ENCODE results near the gene CCDC102B.
"Not testable (repeated sequence)": the region's sequence is repeated elsewhere in the genome, so short reads cannot be mapped to it uniquely, and the experiment has no call there.

The CCDC102B gene

GRCh38 chr18:68797871-68798270 lies at the start of gene CCDC102B:
CCDC102B (plus strand) TSS chr18:68798080; CDS start chr18:68836764, 38,684 bp downstream.
- H3K36me3 Mint-ChIP-seq, result no peaks in the 10 kb centered on the region
- DNase-seq, result no peak
- H3K9me3 Mint-ChIP-seq, result no peaks in the 10 kb centered on the region
- H3K27ac Mint-ChIP-seq, result no peak within 1 kb of the TSS
- no peaks in the 10 kb centered on the region for H3K4me1 Mint-ChIP-seq
- H3K4me3 Mint-ChIP-seq, result no peak within 1 kb of the TSS
- no peaks in the 10 kb centered on the region for H3K27me3 Mint-ChIP-seq
- CTCF ChIA-PET, result no interaction called here

GRCh38 chr18:68757126-68757525 lies 40.8 kb upstream of the CCDC102B start:
- H3K27ac Mint-ChIP-seq, result no peak overlapping the region
- H3K4me1 Mint-ChIP-seq, result no peaks in the 10 kb centered on the region
- no peak overlapping the region for H3K4me3 Mint-ChIP-seq
- CTCF ChIA-PET, result no interaction called here
- no peak for DNase-seq
- H3K27me3 Mint-ChIP-seq, result no peaks in the 10 kb centered on the region
- no peaks in the 10 kb centered on the region for H3K36me3 Mint-ChIP-seq
- H3K9me3 Mint-ChIP-seq, result peaks cover 5% of the 10 kb centered on the region

- H3K4me1 Mint-ChIP-seq, result no peaks in the 10 kb centered on the region
- peaks cover 5% of the 10 kb centered on the region for H3K9me3 Mint-ChIP-seq
- no peaks in the 10 kb centered on the region for H3K36me3 Mint-ChIP-seq
- H3K27me3 Mint-ChIP-seq, result no peaks in the 10 kb centered on the region
- H3K27ac Mint-ChIP-seq, result no peak overlapping the region
- CTCF ChIA-PET, result no interaction called here
- H3K4me3 Mint-ChIP-seq, result no peak overlapping the region
- DNase-seq, result no peak
Observed at GRCh38 chr18:68759308-68759707, 38.6 kb upstream of the CCDC102B start.

GRCh38 chr18:68763083-68763482 lies 34.8 kb upstream of the CCDC102B start:
- CTCF ChIA-PET, result no interaction called here
- peaks cover 5% of the 10 kb centered on the region for H3K27me3 Mint-ChIP-seq
- H3K4me1 Mint-ChIP-seq, result no peaks in the 10 kb centered on the region
- no peak overlapping the region for H3K4me3 Mint-ChIP-seq
- no peaks in the 10 kb centered on the region for H3K36me3 Mint-ChIP-seq
- no peak overlapping the region for H3K27ac Mint-ChIP-seq
- no peak for DNase-seq
- peaks cover 5% of the 10 kb centered on the region for H3K9me3 Mint-ChIP-seq

GRCh38 chr18:68764016-68764415 lies 33.9 kb upstream of the CCDC102B start:
- no peaks in the 10 kb centered on the region for H3K36me3 Mint-ChIP-seq
- DNase-seq, result no peak
- no peaks in the 10 kb centered on the region for H3K4me1 Mint-ChIP-seq
- H3K4me3 Mint-ChIP-seq, result no peak overlapping the region
- peaks cover 3% of the 10 kb centered on the region for H3K9me3 Mint-ChIP-seq
- CTCF ChIA-PET, result no interaction called here
- H3K27ac Mint-ChIP-seq, result no peak overlapping the region
- H3K27me3 Mint-ChIP-seq, result peaks cover 5% of the 10 kb centered on the region

- DNase-seq, result no peak
- CTCF ChIA-PET, result no interaction called here
- H3K27ac Mint-ChIP-seq, result no peak overlapping the region
- H3K9me3 Mint-ChIP-seq, result no peaks in the 10 kb centered on the region
- no peak overlapping the region for H3K4me3 Mint-ChIP-seq
- no peaks in the 10 kb centered on the region for H3K4me1 Mint-ChIP-seq
- H3K27me3 Mint-ChIP-seq, result peaks cover 5% of the 10 kb centered on the region
- H3K36me3 Mint-ChIP-seq, result no peaks in the 10 kb centered on the region
Observed at GRCh38 chr18:68766433-68766832, 31.4 kb upstream of the CCDC102B start.

- Mint-ChIP-seq H3K27me3 (peaks cover 5% of the 10 kb centered on the region), H3K27ac (no peak overlapping the region), H3K4me1 (no peaks in the 10 kb centered on the region), H3K4me3 (no peak overlapping the region), H3K9me3 (no peaks in the 10 kb centered on the region), H3K36me3 (no peaks in the 10 kb centered on the region)
- CTCF ChIA-PET, result interaction anchor here (0.6 kb wide), 1 partner anchor 14 kb away, joined by 4 read pairs; no protein-coding TSS in a partner anchor
- DNase-seq, result no peak
Observed at GRCh38 chr18:68769461-68769860, 28.4 kb upstream of the CCDC102B start.

GRCh38 chr18:68772268-68772667 lies 25.6 kb upstream of the CCDC102B start:
- DNase-seq, result no peak
- no peaks in the 10 kb centered on the region for H3K4me1 Mint-ChIP-seq
- no peaks in the 10 kb centered on the region for H3K27me3 Mint-ChIP-seq
- no peaks in the 10 kb centered on the region for H3K36me3 Mint-ChIP-seq
- CTCF ChIA-PET, result no interaction called here
- H3K27ac Mint-ChIP-seq, result no peak overlapping the region
- no peak overlapping the region for H3K4me3 Mint-ChIP-seq
- no peaks in the 10 kb centered on the region for H3K9me3 Mint-ChIP-seq

- H3K4me1 Mint-ChIP-seq, result no peaks in the 10 kb centered on the region
- H3K27ac Mint-ChIP-seq, result no peak overlapping the region
- H3K9me3 Mint-ChIP-seq, result no peaks in the 10 kb centered on the region
- CTCF ChIA-PET, result no interaction called here
- no peak overlapping the region for H3K4me3 Mint-ChIP-seq
- H3K36me3 Mint-ChIP-seq, result no peaks in the 10 kb centered on the region
- DNase-seq, result no peak
- H3K27me3 Mint-ChIP-seq, result no peaks in the 10 kb centered on the region
Observed at GRCh38 chr18:68778280-68778886, 19.5 kb upstream of the CCDC102B start.

- no peaks in the 10 kb centered on the region for H3K9me3 Mint-ChIP-seq
- no peaks in the 10 kb centered on the region for H3K4me1 Mint-ChIP-seq
- no peak overlapping the region for H3K4me3 Mint-ChIP-seq
- H3K36me3 Mint-ChIP-seq, result no peaks in the 10 kb centered on the region
- CTCF ChIA-PET, result no interaction called here
- H3K27me3 Mint-ChIP-seq, result no peaks in the 10 kb centered on the region
- no peak for DNase-seq
- no peak overlapping the region for H3K27ac Mint-ChIP-seq
Observed at GRCh38 chr18:68779169-68779568, 18.7 kb upstream of the CCDC102B start.

GRCh38 chr18:68780802-68781635 lies 16.9 kb upstream of the CCDC102B start:
- no peaks in the 10 kb centered on the region for H3K4me1 Mint-ChIP-seq
- CTCF ChIA-PET, result no interaction called here
- no peaks in the 10 kb centered on the region for H3K36me3 Mint-ChIP-seq
- H3K4me3 Mint-ChIP-seq, result no peak overlapping the region
- DNase-seq, result no peak
- H3K27ac Mint-ChIP-seq, result no peak overlapping the region
- no peaks in the 10 kb centered on the region for H3K27me3 Mint-ChIP-seq
- no peaks in the 10 kb centered on the region for H3K9me3 Mint-ChIP-seq

- DNase-seq, result no peak
- Mint-ChIP-seq H3K9me3 (no peaks in the 10 kb centered on the region), H3K27ac (no peak overlapping the region), H3K36me3 (no peaks in the 10 kb centered on the region), H3K4me1 (no peaks in the 10 kb centered on the region), H3K27me3 (no peaks in the 10 kb centered on the region), H3K4me3 (no peak overlapping the region)
- CTCF ChIA-PET, result no interaction called here
Observed at GRCh38 chr18:68783506-68783905, 14.4 kb upstream of the CCDC102B start.

- Mint-ChIP-seq H3K36me3 (no peaks in the 10 kb centered on the region), H3K27me3 (no peaks in the 10 kb centered on the region), H3K27ac (no peak overlapping the region), H3K4me1 (no peaks in the 10 kb centered on the region), H3K9me3 (no peaks in the 10 kb centered on the region), H3K4me3 (no peak overlapping the region)
- CTCF ChIA-PET, result no interaction called here
- no peak for DNase-seq
Observed at GRCh38 chr18:68784071-68784470, 13.8 kb upstream of the CCDC102B start.

- CTCF ChIA-PET, H3K27me3 Mint-ChIP-seq, DNase-seq, H3K27ac Mint-ChIP-seq, H3K4me3 Mint-ChIP-seq, H3K36me3 Mint-ChIP-seq, H3K9me3 Mint-ChIP-seq, H3K4me1 Mint-ChIP-seq: not testable (repeated sequence)
Observed at GRCh38 chr18:68790290-68790689, 7.6 kb upstream of the CCDC102B start.

GRCh38 chr18:68791801-68792200 lies 6.1 kb upstream of the CCDC102B start:
- DNase-seq, result no peak
- no peak overlapping the region for H3K4me3 Mint-ChIP-seq
- no peaks in the 10 kb centered on the region for H3K4me1 Mint-ChIP-seq
- H3K36me3 Mint-ChIP-seq, result no peaks in the 10 kb centered on the region
- H3K27ac Mint-ChIP-seq, result no peak overlapping the region
- H3K9me3 Mint-ChIP-seq, result no peaks in the 10 kb centered on the region
- no peaks in the 10 kb centered on the region for H3K27me3 Mint-ChIP-seq
- CTCF ChIA-PET, result no interaction called here
